GM12878 (cell line): ENCODE results near the gene NTM. TPM values are rescaled to one million over a fixed set of nuclear protein-coding genes. Genes with fewer than 3 reads are reported as not detected.

Experiments used
- ATAC-seq: fragments of 200-7000 bp; cut with Tn5 transposase; 3 replicates; pipeline ENCODE4 v1.9.1; 2020; ENCODE audit warnings: mild to moderate bottlenecking, moderate library complexity
- BruUV-seq: library from RNA; stranded (reverse); fragments of 400-500 nt; replicated peaks from 2 replicates; lab custom pipeline; 2021; lab: Mats Ljungman, UMichigan
- CTCF ChIA-PET: fragments of 300-600 bp; sonication (Branson Sonifier 250); formaldehyde crosslinking; extraction: SDS; loops from one replicate; lab custom pipeline; 2021; ENCODE audit warnings: inconsistent platforms; lab: Yijun Ruan, JAX
- POLR2A ChIA-PET: fragments of 350-600 bp; formaldehyde crosslinking; extraction: SDS; loops from one replicate; lab custom pipeline; 2021; ENCODE audit warnings: inconsistent platforms; lab: Charles Lee
- RAD21 ChIA-PET: fragments of 300-600 bp; sonication (Branson Sonifier 250); formaldehyde crosslinking; loops from one replicate; lab custom pipeline; 2023; ENCODE audit warnings: antibody characterized with exemption; ENCODE audit not compliant: unreplicated experiment; lab: Charles Lee
- SMC1A ChIA-PET: fragments of 300-600 bp; sonication (Branson Sonifier 250); formaldehyde crosslinking; loops from one replicate; lab custom pipeline; 2023; ENCODE audit not compliant: unreplicated experiment, uncharacterized antibody; lab: Charles Lee
- DNase-seq: peaks from one replicate; pipeline ENCODE4 v3.0.0-alpha.2; 2011; ENCODE audit warnings: low read depth, low spot score
- FAIRE-seq: peaks from 3 replicates; lab custom pipeline; 2011; peaks lifted over from hg19 to GRCh38; lab: Jason Lieb, UNC
- H2AFZ ChIP-seq: 2 replicates; pipeline ENCODE4 v1.6.0; 2011; ENCODE audit warnings: low read depth, low read length, control low read depth; ENCODE audit not compliant: control insufficient read depth
- H3K27ac ChIP-seq: 2 replicates; pipeline ENCODE4 v1.5.1; 2011; ENCODE audit warnings: control low read depth; ENCODE audit not compliant: control insufficient read depth, insufficient read depth
- H3K27me3 ChIP-seq, 2 experiments: replicated peaks in 1 of 2; 2 replicates each; pipeline versions ENCODE4 v1.6.0 to v1.6.1; 2011; ENCODE audit warnings: low read length in 1 of 2; ENCODE audit not compliant: control insufficient read depth in 2 of 2, insufficient read depth in 2 of 2
- H3K36me3 ChIP-seq, 2 experiments: 2 replicates each; pipeline ENCODE4 v1.5.1; 2011; ENCODE audit warnings: low read length in 1 of 2; ENCODE audit not compliant: control insufficient read depth in 2 of 2, insufficient read depth in 2 of 2
- H3K4me1 ChIP-seq: 2 replicates; pipeline ENCODE4 v1.6.1; 2011; ENCODE audit warnings: mild to moderate bottlenecking, low read length, moderate library complexity, mixed read lengths; ENCODE audit not compliant: control insufficient read depth, insufficient read depth
- H3K4me2 ChIP-seq: 2 replicates; pipeline ENCODE4 v1.6.0; 2011; ENCODE audit warnings: control low read depth; ENCODE audit not compliant: control insufficient read depth, insufficient read depth
- H3K4me3 ChIP-seq: fragments of 200-600 bp; sonication (generic); 2 replicates; pipeline ENCODE4 v1.5.1; 2016
- H3K79me2 ChIP-seq: 2 replicates; pipeline ENCODE4 v1.6.0; 2011; ENCODE audit warnings: low read length; ENCODE audit not compliant: control insufficient read depth, insufficient read depth
- H3K9ac ChIP-seq: 2 replicates; pipeline ENCODE4 v1.8.0; 2011; ENCODE audit warnings: low read length, control low read depth, mixed read lengths; ENCODE audit not compliant: control insufficient read depth, insufficient read depth
- H3K9me3 ChIP-seq: replicated peaks from 3 replicates; pipeline ENCODE4 v1.5.1; 2011; ENCODE audit warnings: mild to moderate bottlenecking, low read length; ENCODE audit not compliant: control insufficient read depth, insufficient read depth
- H4K20me1 ChIP-seq: 2 replicates; pipeline ENCODE4 v1.6.0; 2011; ENCODE audit not compliant: control insufficient read depth, insufficient read depth
- BRCA1 ChIP-seq: IDR thresholded peaks from 2 replicates; pipeline ENCODE4 v1.6.1; 2011; ENCODE audit warnings: low read depth, low read length, improper control_type of control experiment
- CUX1 ChIP-seq: IDR thresholded peaks from 2 replicates; pipeline ENCODE4 v1.6.1; 2012; ENCODE audit warnings: improper control_type of control experiment, low read depth, low read length; ENCODE audit not compliant: insufficient replicate concordance
- HCFC1 ChIP-seq: fragments of 150-350 bp; IDR thresholded peaks from 2 replicates; pipeline ENCODE4 v1.6.1; 2014; ENCODE audit warnings: low read length
- IKZF2 ChIP-seq, 2 experiments: fragments of 450-650 bp; IDR thresholded peaks; 2 replicates each; pipeline ENCODE4 v1.6.1; 2017; ENCODE audit warnings: mild to moderate bottlenecking in 2 of 2, moderate library complexity in 2 of 2
- MEF2B ChIP-seq: fragments of 450-650 bp; IDR thresholded peaks from 2 replicates; pipeline ENCODE4 v1.6.1; 2018; ENCODE audit warnings: mild to moderate bottlenecking, moderate library complexity; ENCODE audit not compliant: partially characterized antibody, poor library complexity, severe bottlenecking
- NFXL1 ChIP-seq: fragments of 450-650 bp; IDR thresholded peaks from 2 replicates; pipeline ENCODE4 v1.6.1; 2017; ENCODE audit warnings: antibody characterized with exemption, mild to moderate bottlenecking, borderline replicate concordance
- PKNOX1 ChIP-seq: fragments of 450-650 bp; IDR thresholded peaks from 2 replicates; pipeline ENCODE4 v1.6.1; 2016; ENCODE audit warnings: mild to moderate bottlenecking
- POLR2A ChIP-seq: IDR thresholded peaks from 2 replicates; pipeline ENCODE4 v1.6.1; 2011; ENCODE audit warnings: low read depth, mild to moderate bottlenecking, low read length
- POU2F2 ChIP-seq: IDR thresholded peaks from 3 replicates; pipeline ENCODE4 v1.6.1; 2011; ENCODE audit warnings: low read depth, mild to moderate bottlenecking, low read length, borderline replicate concordance
- SIN3A ChIP-seq: IDR thresholded peaks from 2 replicates; pipeline ENCODE4 v1.6.1; 2012; ENCODE audit warnings: low read depth, low read length, improper control_type of control experiment
- WRNIP1 ChIP-seq: IDR thresholded peaks from 2 replicates; pipeline ENCODE4 v1.6.1; 2011; ENCODE audit warnings: low read depth, low read length, improper control_type of control experiment, borderline replicate concordance
- ZNF622 ChIP-seq: fragments of 450-650 bp; IDR thresholded peaks from 2 replicates; pipeline ENCODE4 v1.6.1; 2017; ENCODE audit warnings: mild to moderate bottlenecking, inconsistent platforms
- WGBS: methylation state at CpG from one replicate; pipeline ENCODE4 v1.1.6; 2016; ENCODE audit warnings: low lambda C conversion rate; ENCODE audit not compliant: insufficient replicate concordance, insufficient coverage; ENCODE audit errors: missing lambda C conversion rate; 5-methylcytosine and 5-hydroxymethylcytosine counted together
- in situ Hi-C: fragments of 300-500 bp; cut with MboI; formaldehyde crosslinking; loops from 9 replicates; pipeline ENCODE4 v1.14.3; 2018; ENCODE audit warnings: mixed read lengths
- intact Hi-C: fragments of 100-400 bp; cut with micrococcal nuclease; formaldehyde crosslinking; loops from one replicate; pipeline ENCODE4 v1.14.2; 2022; ENCODE audit not compliant: unreplicated experiment
- polyA plus RNA-seq, 11 experiments: library from polyadenylated mRNA; depleted of rRNA in 4 of 11; unstranded in 6 of 11; stranded (reverse) in 5 of 11; fragments of >200 nt; fragmentation: Nextera tagmentation in 4 of 11; fragmentation: Illumina TruSeq in 1 of 11; extraction: Ambion mirVana in 4 of 11; extraction: Trizol in 1 of 11; gene quantifications; 1 replicate in 1 of 11; 2 replicates in 10 of 11; pipeline versions ENCODE4 v1.2.1 to v1.2.3, GENCODE V29; 2011 to 2016; ENCODE audit warnings: inconsistent platforms in 2 of 11, missing spikeins in 2 of 11, low read depth in 1 of 11
- total RNA-seq, 4 experiments: library from RNA; depleted of rRNA in 3 of 4; stranded (reverse); fragments of >200 nt in 3 of 4; fragmentation: Illumina TruSeq in 1 of 4; extraction: Trizol in 1 of 4; gene quantifications; 2 replicates each; pipeline versions ENCODE4 v1.2.1 to v1.2.3, GENCODE V29; 2013 to 2021
- TF ChIP-seq, protein P1 (sequence below): fragments of 450-650 bp; IDR thresholded peaks from 2 replicates; pipeline ENCODE4 v1.6.1; 2018; ENCODE audit warnings: borderline replicate concordance, mild to moderate bottlenecking; ENCODE audit not compliant: partially characterized antibody
- TF ChIP-seq, protein P2 (sequence below): IDR thresholded peaks from 2 replicates; pipeline ENCODE4 v1.6.1; 2011; ENCODE audit warnings: borderline replicate concordance, low read depth, mild to moderate bottlenecking, moderate library complexity, mixed read lengths, low read length; ENCODE audit not compliant: insufficient read depth; ENCODE audit errors: extremely low read length

Gene NTM
- total and polyA plus RNA-seq, 10 of the 15 experiments (the other 5 are each of a cell fraction or from before 2014, with no cell fraction given) = not detected

GRCh38 chr11:131683666-131684065, 313.3 kb downstream of the NTM start:
- Histone ChIP-seq H4K20me1 (no peaks in the 10 kb centered on the region), H3K79me2 (no peaks in the 10 kb centered on the region), H3K4me3 (no peak overlapping the region), H3K4me1 (no peaks in the 10 kb centered on the region), H3K9ac (no peak overlapping the region), H2AFZ (no peak overlapping the region), H3K9me3 (no peaks in the 10 kb centered on the region), H3K4me2 (no peak overlapping the region), H3K27ac (no peak overlapping the region), H3K27me3 (no peaks in the 10 kb centered on the region; a peak in 2 of 4 replicates), H3K36me3 (no peaks in the 10 kb centered on the region)
- in situ Hi-C loops = no loop called here
- POLR2A ChIA-PET = no interaction called here
- FAIRE-seq = no peak
- TF ChIP-seq IKZF2 (IDR thresholded peaks at IDR 0.05) (no peak), BRCA1 (no peak), CUX1 (no peak), WRNIP1 (no peak), POU2F2 (no peak), HCFC1 (no peak), ZNF622 (no peak), POLR2A (no peak), NFXL1 (no peak), PKNOX1 (no peak), SIN3A (no peak), MEF2B (no peak)
- TF ChIP-seq, protein P1, sequence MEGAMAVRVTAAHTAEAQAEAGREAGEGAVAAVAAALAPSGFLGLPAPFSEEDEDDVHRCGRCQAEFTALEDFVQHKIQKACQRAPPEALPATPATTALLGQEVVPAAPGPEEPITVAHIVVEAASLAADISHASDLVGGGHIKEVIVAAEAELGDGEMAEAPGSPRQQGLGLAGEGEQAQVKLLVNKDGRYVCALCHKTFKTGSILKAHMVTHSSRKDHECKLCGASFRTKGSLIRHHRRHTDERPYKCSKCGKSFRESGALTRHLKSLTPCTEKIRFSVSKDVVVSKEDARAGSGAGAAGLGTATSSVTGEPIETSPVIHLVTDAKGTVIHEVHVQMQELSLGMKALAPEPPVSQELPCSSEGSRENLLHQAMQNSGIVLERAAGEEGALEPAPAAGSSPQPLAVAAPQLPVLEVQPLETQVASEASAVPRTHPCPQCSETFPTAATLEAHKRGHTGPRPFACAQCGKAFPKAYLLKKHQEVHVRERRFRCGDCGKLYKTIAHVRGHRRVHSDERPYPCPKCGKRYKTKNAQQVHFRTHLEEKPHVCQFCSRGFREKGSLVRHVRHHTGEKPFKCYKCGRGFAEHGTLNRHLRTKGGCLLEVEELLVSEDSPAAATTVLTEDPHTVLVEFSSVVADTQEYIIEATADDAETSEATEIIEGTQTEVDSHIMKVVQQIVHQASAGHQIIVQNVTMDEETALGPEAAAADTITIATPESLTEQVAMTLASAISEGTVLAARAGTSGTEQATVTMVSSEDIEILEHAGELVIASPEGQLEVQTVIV = no peak
- TF ChIP-seq, protein P2, sequence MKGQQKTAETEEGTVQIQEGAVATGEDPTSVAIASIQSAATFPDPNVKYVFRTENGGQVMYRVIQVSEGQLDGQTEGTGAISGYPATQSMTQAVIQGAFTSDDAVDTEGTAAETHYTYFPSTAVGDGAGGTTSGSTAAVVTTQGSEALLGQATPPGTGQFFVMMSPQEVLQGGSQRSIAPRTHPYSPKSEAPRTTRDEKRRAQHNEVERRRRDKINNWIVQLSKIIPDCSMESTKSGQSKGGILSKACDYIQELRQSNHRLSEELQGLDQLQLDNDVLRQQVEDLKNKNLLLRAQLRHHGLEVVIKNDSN = no peak
- SMC1A ChIA-PET = no interaction called here
- RAD21 ChIA-PET = no interaction called here
- no peak for ATAC-seq
- CTCF ChIA-PET = interaction anchor here (2.0 to 2.3 kb wide), 2 partner anchors 9 to 11 kb away, joined by 6 to 13 read pairs; no protein-coding TSS in a partner anchor
- WGBS = 15% methylated on average over 11 of the region's 11 CpGs
- intact Hi-C loops = no loop called here
- no peak for DNase-seq
- no TSS peak for BruUV-seq
